H1 (cell line): ENCODE data around the gene UBE2B. TPM values are rescaled to one million over a fixed set of nuclear protein-coding genes. Genes with fewer than 3 reads are reported as not detected.
A peak's percentile ranks its signal among the peaks of the same experiment; 100 is the strongest.

Experiments used
- CBX5 ChIP-seq: fragments of 300-800, 300-1000 bp; sonication (generic); IDR thresholded peaks from 2 replicates; pipeline ENCODE4 v1.7.1; 2016; ENCODE audit warnings: antibody characterized with exemption, low read length, low read depth
- CTBP2 ChIP-seq: IDR thresholded peaks from 2 replicates; pipeline ENCODE4 v1.7.0; 2011; ENCODE audit warnings: borderline replicate concordance, mild to moderate bottlenecking, moderate library complexity, mixed read lengths, low read length; ENCODE audit not compliant: insufficient read depth, insufficient read length
- E2F6 ChIP-seq: IDR thresholded peaks from 2 replicates; pipeline ENCODE4 v1.6.1; 2012; ENCODE audit warnings: inconsistent platforms
- EZH2 ChIP-seq: fragments of 200-600 bp; sonication (generic); IDR thresholded peaks from 2 replicates; pipeline ENCODE4 v1.7.1; 2012; ENCODE audit warnings: low read depth, mild to moderate bottlenecking, moderate library complexity, low read length, inconsistent platforms; ENCODE audit not compliant: severe bottlenecking
- HDAC2 ChIP-seq, 2 experiments: fragments of 300-600 bp in 1 of 2; sonication (generic) in 1 of 2; IDR thresholded peaks; 2 replicates each; pipeline ENCODE4 v1.6.1; 2011 to 2012; ENCODE audit warnings: low read depth in 2 of 2, low read length in 2 of 2, mild to moderate bottlenecking in 2 of 2, moderate library complexity in 2 of 2, borderline replicate concordance in 1 of 2, inconsistent platforms in 1 of 2
- MAFK ChIP-seq: IDR thresholded peaks from 2 replicates; pipeline ENCODE4 v1.6.1; 2012; ENCODE audit warnings: low read depth, mild to moderate bottlenecking, improper control_type of control experiment, low read length
- NANOG ChIP-seq: IDR thresholded peaks from 2 replicates; pipeline ENCODE4 v1.6.1; 2011; ENCODE audit warnings: low read length, low read depth, mild to moderate bottlenecking, inconsistent platforms; ENCODE audit not compliant: insufficient read depth, poor library complexity, severe bottlenecking
- POLR2A ChIP-seq, 2 experiments: IDR thresholded peaks; 1 replicate in 1 of 2; 2 replicates in 1 of 2; pipeline ENCODE4 v1.6.1; 2011; ENCODE audit warnings: low read depth in 2 of 2, low read length in 2 of 2, mild to moderate bottlenecking in 2 of 2; ENCODE audit errors: control extremely low read depth in 1 of 2
- RAD21 ChIP-seq, 2 experiments: IDR thresholded peaks in 1 of 2; conservative IDR thresholded peaks in 1 of 2; 2 replicates each; pipeline ENCODE4 v1.6.1; 2011; ENCODE audit warnings: low read depth in 2 of 2, low read length in 2 of 2, improper control_type of control experiment in 1 of 2, inconsistent platforms in 1 of 2, mild to moderate bottlenecking in 1 of 2, moderate library complexity in 1 of 2
- RBBP5 ChIP-seq: IDR thresholded peaks from 2 replicates; pipeline ENCODE4 v1.7.1; 2012; ENCODE audit warnings: low read depth, mild to moderate bottlenecking, inconsistent platforms, low read length, moderate library complexity, borderline replicate concordance
- RFX5 ChIP-seq: IDR thresholded peaks from 2 replicates; pipeline ENCODE4 v1.6.1; 2011; ENCODE audit warnings: low read depth, low read length, improper control_type of control experiment, borderline replicate concordance
- SIN3A ChIP-seq, 2 experiments: IDR thresholded peaks in 1 of 2; conservative IDR thresholded peaks in 1 of 2; 2 replicates each; pipeline ENCODE4 v1.6.1; 2011 to 2012; ENCODE audit warnings: low read length in 2 of 2, improper control_type of control experiment in 1 of 2, low read depth in 1 of 2, mild to moderate bottlenecking in 1 of 2
- SUZ12 ChIP-seq: fragments of 200-600 bp; sonication (generic); IDR thresholded peaks from 2 replicates; pipeline ENCODE4 v1.6.1; 2012; ENCODE audit warnings: mild to moderate bottlenecking, inconsistent platforms, low read length, moderate library complexity, mixed read lengths
- TAF1 ChIP-seq: IDR thresholded peaks from 2 replicates; pipeline ENCODE4 v1.6.1; 2011; ENCODE audit warnings: mild to moderate bottlenecking, low read depth, low read length
- YY1 ChIP-seq: IDR thresholded peaks from 2 replicates; pipeline ENCODE4 v1.6.1; 2011; ENCODE audit warnings: low read depth, mild to moderate bottlenecking, low read length
- polyA plus RNA-seq, 7 experiments: library from polyadenylated mRNA; depleted of rRNA in 3 of 7; stranded (reverse) in 5 of 7; unstranded in 2 of 7; fragments of >200 nt in 5 of 7; fragments of 200-250 nt in 2 of 7; gene quantifications; 1 replicate in 5 of 7; 2 replicates in 1 of 7; 4 replicates in 1 of 7; pipeline versions ENCODE4 v1.2.1 to v1.2.3, GENCODE V29; 2011 to 2013; ENCODE audit warnings: missing spikeins in 2 of 7, mixed read lengths in 2 of 7
- total RNA-seq: library from RNA; stranded (reverse); fragmentation: NEBNext Ultra II Directional; extraction: Animal tissue kit (Norgen Biotek cat#: 25700); gene quantifications from 2 replicates; pipeline ENCODE4 v1.2.1, GENCODE V29; 2021
- TF ChIP-seq, protein P1 (sequence below), 3 experiments: IDR thresholded peaks; 1 replicate in 2 of 3; 2 replicates in 1 of 3; pipeline versions ENCODE4 v1.5.1 to v1.6.1; 2011; ENCODE audit warnings: low read length in 3 of 3, mild to moderate bottlenecking in 3 of 3, inconsistent platforms in 2 of 3, low read depth in 1 of 3, moderate library complexity in 1 of 3; ENCODE audit not compliant: insufficient read depth in 1 of 3; ENCODE audit errors: control extremely low read depth in 1 of 3
- TF ChIP-seq, protein P2 (sequence below): IDR thresholded peaks from 2 replicates; pipeline ENCODE4 v1.6.1; 2012; ENCODE audit warnings: low read length, inconsistent platforms

Gene UBE2B
- total and polyA plus RNA-seq, 2 of the 8 experiments (the other 6 are each of a cell fraction or from before 2014, with no cell fraction given), result 15.9 to 46.8 TPM

GRCh38 chr5:134411546-134412266, 40.3 kb downstream of the UBE2B start, which contains the start of gene CDKN2AIPNL (continued):
- TF ChIP-seq CTBP2, result no peak
- peak; percentile 98 for TF ChIP-seq TAF1
- TF ChIP-seq, protein P1, sequence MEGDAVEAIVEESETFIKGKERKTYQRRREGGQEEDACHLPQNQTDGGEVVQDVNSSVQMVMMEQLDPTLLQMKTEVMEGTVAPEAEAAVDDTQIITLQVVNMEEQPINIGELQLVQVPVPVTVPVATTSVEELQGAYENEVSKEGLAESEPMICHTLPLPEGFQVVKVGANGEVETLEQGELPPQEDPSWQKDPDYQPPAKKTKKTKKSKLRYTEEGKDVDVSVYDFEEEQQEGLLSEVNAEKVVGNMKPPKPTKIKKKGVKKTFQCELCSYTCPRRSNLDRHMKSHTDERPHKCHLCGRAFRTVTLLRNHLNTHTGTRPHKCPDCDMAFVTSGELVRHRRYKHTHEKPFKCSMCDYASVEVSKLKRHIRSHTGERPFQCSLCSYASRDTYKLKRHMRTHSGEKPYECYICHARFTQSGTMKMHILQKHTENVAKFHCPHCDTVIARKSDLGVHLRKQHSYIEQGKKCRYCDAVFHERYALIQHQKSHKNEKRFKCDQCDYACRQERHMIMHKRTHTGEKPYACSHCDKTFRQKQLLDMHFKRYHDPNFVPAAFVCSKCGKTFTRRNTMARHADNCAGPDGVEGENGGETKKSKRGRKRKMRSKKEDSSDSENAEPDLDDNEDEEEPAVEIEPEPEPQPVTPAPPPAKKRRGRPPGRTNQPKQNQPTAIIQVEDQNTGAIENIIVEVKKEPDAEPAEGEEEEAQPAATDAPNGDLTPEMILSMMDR (IDR thresholded peaks at IDR 0.05; ENCODE audit: control extremely low read depth in 1 of 3, insufficient read depth in 1 of 3, low read depth in 1 of 3, low read length in 3 of 3), result peak; percentile 73 to 94 (median 78)
- TF ChIP-seq SIN3A (conservative IDR thresholded peaks at IDR 0.05 in 1 of 2, IDR thresholded peaks at IDR 0.05 in 1 of 2; ENCODE audit: low read depth in 1 of 2, low read length in 2 of 2), result peak; percentile 45 to 77; a peak in 3 of 4 replicates
- TF ChIP-seq RAD21 (IDR thresholded peaks at IDR 0.05 in 1 of 2, conservative IDR thresholded peaks at IDR 0.05 in 1 of 2; ENCODE audit: low read depth in 2 of 2, low read length in 2 of 2), result peak; percentile 52 to 74
- peak in 1 of 2 experiments; percentile 25; a peak in 1 of 4 replicates for TF ChIP-seq HDAC2 (IDR thresholded peaks at IDR 0.05; ENCODE audit: borderline replicate concordance in 1 of 2, low read depth in 2 of 2, low read length in 2 of 2)
- TF ChIP-seq E2F6, result peak; percentile 85
- peak; percentile 84 to 94 for TF ChIP-seq POLR2A (IDR thresholded peaks at IDR 0.05; ENCODE audit: control extremely low read depth in 1 of 2, low read depth in 2 of 2, low read length in 2 of 2)
- no peak for TF ChIP-seq EZH2
- no peak for TF ChIP-seq MAFK
- no peak for TF ChIP-seq SUZ12
- TF ChIP-seq, protein P2, sequence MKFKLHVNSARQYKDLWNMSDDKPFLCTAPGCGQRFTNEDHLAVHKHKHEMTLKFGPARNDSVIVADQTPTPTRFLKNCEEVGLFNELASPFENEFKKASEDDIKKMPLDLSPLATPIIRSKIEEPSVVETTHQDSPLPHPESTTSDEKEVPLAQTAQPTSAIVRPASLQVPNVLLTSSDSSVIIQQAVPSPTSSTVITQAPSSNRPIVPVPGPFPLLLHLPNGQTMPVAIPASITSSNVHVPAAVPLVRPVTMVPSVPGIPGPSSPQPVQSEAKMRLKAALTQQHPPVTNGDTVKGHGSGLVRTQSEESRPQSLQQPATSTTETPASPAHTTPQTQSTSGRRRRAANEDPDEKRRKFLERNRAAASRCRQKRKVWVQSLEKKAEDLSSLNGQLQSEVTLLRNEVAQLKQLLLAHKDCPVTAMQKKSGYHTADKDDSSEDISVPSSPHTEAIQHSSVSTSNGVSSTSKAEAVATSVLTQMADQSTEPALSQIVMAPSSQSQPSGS, result no peak
- TF ChIP-seq YY1, result peak; percentile 76; the same call in 1 of the 2 replicates
- TF ChIP-seq NANOG, result peak; percentile 28
- TF ChIP-seq RBBP5, result no peak
- no peak for TF ChIP-seq CBX5
- TF ChIP-seq RFX5, result no peak
